ENCODE results near the gene MSANTD1.

GRCh38 chr4:3228881-3229280 is 20.1 kb upstream of the MSANTD1 start:
- TF ChIP-seq CTCF (conservative IDR thresholded peaks at IDR 0.05) (no peak), ZFX (IDR thresholded peaks at IDR 0.05) (no peak)

Measured in C4-2B (cell line).